GM12891 (cell line): ENCODE data around the gene GCHFR.

ENCODE experiments used
- DNase-seq: peaks from one replicate; pipeline ENCODE4 v3.0.0; 2011; ENCODE audit warnings: low spot score; ENCODE audit not compliant: insufficient read length
- FAIRE-seq: peaks from 2 replicates; lab custom pipeline; 2011; peaks lifted over from hg19 to GRCh38; lab: Jason Lieb, UNC
- PAX5 ChIP-seq: IDR thresholded peaks from 2 replicates; pipeline ENCODE4 v1.6.1; 2011; ENCODE audit warnings: low read length, moderate library complexity, mild to moderate bottlenecking; ENCODE audit not compliant: insufficient read depth, severe bottlenecking
- POLR2A ChIP-seq: IDR thresholded peaks from 2 replicates; pipeline ENCODE4 v1.6.1; 2011; ENCODE audit warnings: low read depth, low read length, control low read depth
- POLR2AphosphoS5 ChIP-seq: IDR thresholded peaks from 2 replicates; pipeline ENCODE4 v1.6.1; 2011; ENCODE audit warnings: low read depth, low read length, control low read depth
- POU2F2 ChIP-seq: IDR thresholded peaks from 2 replicates; pipeline ENCODE4 v1.6.1; 2011; ENCODE audit warnings: low read depth, mild to moderate bottlenecking, control low read depth, low read length, moderate library complexity
- SPI1 ChIP-seq: IDR thresholded peaks from 2 replicates; pipeline ENCODE4 v1.6.1; 2011; ENCODE audit warnings: low read depth, low read length, control low read depth
- TAF1 ChIP-seq: IDR thresholded peaks from 2 replicates; pipeline ENCODE4 v1.6.1; 2011; ENCODE audit warnings: low read depth, low read length, control low read depth

GCHFR gene

GRCh38 chr15:40767838-40768500 is 4.1 kb downstream of the GCHFR start:
- no peak for FAIRE-seq
- no peak for DNase-seq
- TF ChIP-seq POLR2AphosphoS5 (no peak), TAF1 (no peak), POLR2A (no peak), POU2F2 (no peak), SPI1 (no peak), PAX5 (no peak)

GRCh38 chr15:40768521-40769273 is 4.8 kb downstream of the GCHFR start:
- peak; percentile 48 for DNase-seq
- no peak for FAIRE-seq
- TF ChIP-seq PAX5 = no peak
- TF ChIP-seq SPI1 = peak; percentile 88

- TF ChIP-seq POLR2AphosphoS5 = 0 out of 2 replicates have a peak, but pooled peaks have one; percentile 16
- TF ChIP-seq POLR2A = 0 out of 2 replicates have a peak, but pooled peaks have one; percentile 11
- TF ChIP-seq SPI1 = no peak
- TF ChIP-seq PAX5 = peak; percentile 50
- DNase-seq = peak; percentile 57
- peak; percentile 92 for FAIRE-seq
Measured at GRCh38 chr15:40769274-40770146, 5.6 kb downstream of the GCHFR start, which contains the start of gene C15orf62. Gene C15orf62 (plus strand): TSS chr15:40769980. CDS start chr15:40770496, 516 bp downstream.

GRCh38 chr15:40770147-40770721 is 6.4 kb downstream of the GCHFR start:
- DNase-seq = peak; percentile 64
- FAIRE-seq = peak; percentile 90

GRCh38 chr15:40771242-40771641 is 7.4 kb downstream of the GCHFR start:
- no peak for FAIRE-seq
- no peak for DNase-seq
- TF ChIP-seq POLR2A = no peak
- no peak for TF ChIP-seq TAF1
- TF ChIP-seq PAX5 = no peak
- TF ChIP-seq POU2F2 = no peak
- TF ChIP-seq SPI1 = no peak
- TF ChIP-seq POLR2AphosphoS5 = no peak

More at GRCh38 chr15:40770147-40770721, 6.4 kb downstream of the GCHFR start:
- TF ChIP-seq POU2F2 (no peak), TAF1 (no peak), PAX5 (no peak), SPI1 (no peak), POLR2AphosphoS5 (no peak)

GRCh38 chr15:40772014-40772413 is 8.1 kb downstream of the GCHFR start:
- TF ChIP-seq PAX5 (no peak), POU2F2 (no peak), POLR2AphosphoS5 (no peak), TAF1 (no peak), POLR2A (no peak), SPI1 (no peak)
- DNase-seq = no peak
- no peak for FAIRE-seq

- FAIRE-seq (no peak), DNase-seq (no peak)
- TF ChIP-seq POLR2AphosphoS5 (no peak), SPI1 (no peak), POLR2A (no peak), PAX5 (no peak), TAF1 (no peak), POU2F2 (no peak)
Measured at GRCh38 chr15:40773496-40773895, 9.6 kb downstream of the GCHFR start.

- FAIRE-seq (no peak), DNase-seq (no peak)
- TF ChIP-seq POLR2A = no peak
Measured at GRCh38 chr15:40773902-40774301, 10.0 kb downstream of the GCHFR start.

GRCh38 chr15:40775007-40775406 is 11.1 kb downstream of the GCHFR start:
- FAIRE-seq = no peak
- no peak for TF ChIP-seq PAX5
- TF ChIP-seq POU2F2 = no peak
- TF ChIP-seq POLR2A = no peak
- no peak for TF ChIP-seq POLR2AphosphoS5
- TF ChIP-seq SPI1 = no peak
- no peak for TF ChIP-seq TAF1

More at GRCh38 chr15:40775007-40775406, 11.1 kb downstream of the GCHFR start:
- no peak for DNase-seq
